Smooth muscle cell of the brain vasculature (primary cell): ENCODE data around the gene C5AR1.
"Not testable (repeated sequence)": the region's sequence is repeated elsewhere in the genome, so short reads cannot be mapped to it uniquely, and the experiment has no call there.

ENCODE experiments used
- DNase-seq: peaks from one replicate; pipeline ENCODE4 v3.0.0-alpha.2; 2012; ENCODE audit warnings: low read depth, low spot score

Gene C5AR1

DNA sequence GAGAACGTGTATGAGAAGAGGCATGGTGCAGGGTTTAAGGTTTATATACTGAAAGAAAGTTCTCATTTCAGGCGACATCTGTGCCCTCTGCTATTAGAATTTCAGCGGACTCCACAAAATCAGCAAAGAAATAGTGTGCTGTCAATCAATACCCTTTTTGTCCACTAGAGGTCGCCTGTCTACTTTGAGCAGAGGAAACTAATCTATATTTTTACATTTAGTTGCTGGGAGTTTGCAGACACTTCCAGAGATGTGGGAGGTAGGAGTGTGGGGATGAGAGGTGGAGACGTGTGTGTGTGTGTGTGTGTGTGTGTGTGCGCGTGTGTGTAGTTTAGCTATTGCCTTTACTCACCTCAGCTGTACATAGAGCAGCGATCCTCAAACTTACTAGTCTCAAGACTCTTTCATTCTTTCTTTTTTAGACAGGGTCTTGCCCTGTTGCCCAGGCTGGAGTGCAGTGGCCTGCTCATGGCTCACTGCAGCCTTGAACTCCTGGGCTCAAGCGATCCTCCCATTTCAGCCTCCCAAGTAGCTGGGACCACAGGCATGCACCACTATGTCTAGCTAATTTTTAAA lies 25.2 kb upstream of the C5AR1 start:
- no peak for DNase-seq

DNA sequence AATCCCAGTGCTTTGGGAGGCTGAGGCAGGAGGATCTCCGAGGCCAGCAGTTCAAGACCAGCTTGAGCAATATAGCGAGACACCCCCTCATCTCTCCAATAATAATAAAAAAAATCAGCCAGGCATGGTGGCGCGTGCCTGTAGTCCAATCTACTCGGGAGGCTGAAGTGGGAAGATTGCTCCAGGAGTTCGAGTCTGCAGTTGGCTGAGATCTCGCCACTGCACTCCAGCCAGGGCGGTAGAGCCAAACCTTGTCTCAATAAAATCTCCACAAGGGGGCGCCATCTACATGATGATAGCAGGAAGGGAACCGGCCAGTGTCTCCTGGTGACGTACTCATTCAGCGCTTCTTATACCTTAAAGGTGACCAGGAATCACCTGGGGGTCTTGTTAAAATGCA lies 13.6 kb upstream of the C5AR1 start:
- peak; percentile 49 for DNase-seq

DNA sequence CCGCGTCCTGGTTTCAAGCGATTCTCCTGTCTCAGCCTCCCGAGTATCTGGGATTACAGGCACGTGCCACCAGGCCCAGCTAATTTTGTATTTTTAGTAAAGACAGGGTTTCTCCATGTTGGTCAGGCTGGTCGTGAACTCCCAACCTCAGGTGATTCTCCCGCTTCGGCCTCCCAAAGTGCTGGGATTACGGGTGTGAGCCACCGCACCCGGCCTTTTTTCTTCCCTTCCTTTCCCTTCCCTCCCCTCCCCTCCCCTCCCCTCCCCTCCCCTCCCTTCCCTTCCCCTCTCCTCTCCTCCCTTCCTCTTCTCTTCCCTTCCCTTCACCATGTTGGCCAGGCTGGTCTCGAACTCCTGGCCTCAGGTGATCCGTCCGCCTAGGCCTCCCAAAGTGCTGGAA lies 8.8 kb upstream of the C5AR1 start:
- DNase-seq, result not testable (repeated sequence)

DNA sequence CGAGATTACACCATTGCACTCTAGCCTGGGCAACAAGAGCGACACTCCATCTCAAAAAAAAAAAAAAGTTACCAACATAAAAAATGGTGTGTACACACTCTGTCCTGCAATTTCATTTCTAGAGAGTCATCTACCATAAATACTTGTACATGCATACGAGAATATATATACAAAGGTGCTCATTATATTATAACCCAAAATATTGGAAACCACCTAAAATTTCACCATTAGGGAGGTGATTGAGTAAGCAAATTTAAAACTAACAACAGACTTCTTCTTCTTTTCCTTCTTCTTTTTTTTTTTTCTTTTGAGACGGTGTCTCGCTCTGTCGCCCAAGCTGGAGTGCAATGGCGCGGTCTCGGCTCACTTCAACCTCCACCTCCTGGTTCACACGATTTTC lies 7.4 kb upstream of the C5AR1 start:
- DNase-seq, result no peak

DNA sequence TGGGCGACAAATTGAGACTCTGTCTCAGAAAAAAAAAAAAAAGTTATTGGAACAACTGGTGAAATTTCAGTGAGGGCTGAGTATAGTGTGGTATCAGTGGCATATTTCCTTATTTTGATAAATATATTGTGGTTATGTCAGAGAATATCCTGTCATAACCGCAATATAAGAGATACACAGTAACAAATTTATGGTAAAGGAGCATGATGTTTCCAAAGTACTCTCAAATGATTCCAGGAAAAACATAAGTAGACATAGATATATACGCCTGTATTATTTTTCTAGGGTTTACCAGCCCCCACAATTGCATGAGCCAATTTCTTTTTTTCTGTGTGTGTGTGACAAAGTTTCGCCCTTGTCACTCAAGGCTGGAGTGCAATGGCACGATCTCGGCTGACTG lies 5.7 kb upstream of the C5AR1 start:
- no peak for DNase-seq

DNA sequence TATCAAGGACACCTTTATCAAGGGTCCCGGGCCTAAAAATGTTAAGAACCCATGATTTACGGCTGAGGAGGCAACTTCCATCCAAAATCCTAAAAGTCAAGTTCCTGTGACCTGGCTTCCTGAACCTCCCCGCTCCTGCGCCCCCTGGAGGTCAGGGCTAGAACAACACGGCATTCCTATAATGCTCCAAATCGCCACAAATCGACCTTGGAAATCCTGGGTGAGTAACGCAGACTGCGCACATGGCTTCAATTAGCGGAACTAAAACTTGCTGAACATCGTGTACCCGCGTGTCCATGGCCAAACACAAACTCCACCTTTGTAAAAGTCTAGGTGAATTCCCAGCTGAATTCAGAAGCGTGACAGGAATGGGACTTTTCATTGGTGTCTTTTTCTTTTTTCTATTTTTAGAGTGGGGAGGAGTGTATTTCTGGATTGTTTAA lies 4.3 kb upstream of the C5AR1 start:
- peak; percentile 61 for DNase-seq

GRCh38 chr19:47306303-47306702 lies 3.4 kb upstream of the C5AR1 start:
- no peak for DNase-seq

GRCh38 chr19:47309038-47309437 lies 623 bp upstream of the C5AR1 start:
- DNase-seq, result no peak

GRCh38 chr19:47310323-47310722 lies 662 bp downstream of the C5AR1 start:
- no peak for DNase-seq

DNA sequence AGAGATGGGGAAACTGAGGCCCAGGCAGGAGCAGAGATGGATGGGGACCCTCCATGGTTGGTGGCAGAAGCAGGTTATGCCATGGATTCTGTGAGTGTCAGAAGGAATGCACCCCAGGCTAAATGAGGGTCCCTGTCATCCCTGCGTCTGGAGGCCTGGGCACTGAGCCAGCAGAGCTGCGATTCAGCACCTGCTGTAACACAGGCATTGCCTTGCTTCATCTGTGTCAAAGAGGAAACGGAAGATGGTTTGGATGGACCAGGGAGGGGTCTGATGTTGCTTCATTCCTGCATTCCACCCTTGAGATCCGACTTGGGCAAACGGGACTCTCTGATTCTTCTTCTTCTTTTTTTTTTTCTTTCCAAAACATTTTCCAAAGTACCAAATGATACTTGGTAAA lies 1.2 kb downstream of the C5AR1 start:
- DNase-seq, result no peak

DNA sequence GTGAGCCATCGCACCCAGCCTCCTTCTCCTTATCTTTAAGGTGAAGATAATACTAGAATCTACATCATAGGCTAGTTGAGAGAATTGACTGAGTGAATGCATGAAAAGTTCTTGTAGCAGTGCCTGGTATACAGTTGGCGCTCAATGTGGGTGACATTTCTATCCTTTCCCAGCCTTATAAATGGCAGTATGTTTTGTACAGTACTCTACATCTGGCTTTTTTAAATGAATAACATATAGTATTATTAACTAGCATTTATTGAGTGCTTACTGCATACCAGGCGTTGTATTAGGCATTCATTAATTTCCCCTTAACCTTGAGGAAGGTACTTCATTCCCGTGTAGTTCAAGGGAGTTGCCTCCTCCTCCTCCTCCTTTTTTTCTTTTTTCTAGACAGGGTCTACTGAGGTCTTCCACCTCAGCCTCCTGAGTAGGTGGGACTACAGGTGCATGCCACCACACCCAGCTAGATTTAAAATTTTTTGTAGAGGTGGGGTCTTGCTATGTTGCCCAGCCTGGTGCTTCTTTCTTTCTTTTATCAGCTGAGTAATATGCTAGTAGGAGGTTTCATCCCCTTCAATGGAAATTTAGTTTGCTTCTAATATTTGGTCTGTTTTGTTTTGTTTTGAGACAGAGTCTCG lies 2.8 kb downstream of the C5AR1 start:
- DNase-seq, result no peak

DNA sequence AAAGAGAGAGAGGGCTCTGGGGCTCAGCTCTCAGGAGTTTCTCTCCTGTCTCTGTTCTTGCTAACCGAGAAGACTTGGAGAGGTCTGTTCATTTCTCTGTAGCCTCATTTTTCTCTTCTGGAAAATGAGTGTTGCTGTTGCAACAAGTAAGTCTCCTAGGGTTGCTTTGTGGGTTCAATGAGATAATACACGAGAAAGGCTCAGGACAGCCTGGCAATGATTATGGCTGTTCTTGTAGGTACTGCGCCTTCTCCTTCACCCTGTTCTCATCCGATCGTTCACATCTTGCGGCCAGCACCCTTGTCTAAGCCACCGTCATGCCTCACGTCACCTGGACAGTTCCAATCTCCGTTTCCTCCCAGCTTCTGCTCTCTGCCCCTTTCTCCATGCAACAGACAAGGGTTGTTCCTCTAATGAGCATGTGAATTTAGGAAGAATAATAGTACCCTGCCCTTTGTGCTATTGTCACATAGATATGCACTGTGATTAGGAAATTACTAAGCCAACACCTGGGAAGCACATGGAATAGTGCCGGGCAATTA lies 4.2 kb downstream of the C5AR1 start:
- no peak for DNase-seq

DNA sequence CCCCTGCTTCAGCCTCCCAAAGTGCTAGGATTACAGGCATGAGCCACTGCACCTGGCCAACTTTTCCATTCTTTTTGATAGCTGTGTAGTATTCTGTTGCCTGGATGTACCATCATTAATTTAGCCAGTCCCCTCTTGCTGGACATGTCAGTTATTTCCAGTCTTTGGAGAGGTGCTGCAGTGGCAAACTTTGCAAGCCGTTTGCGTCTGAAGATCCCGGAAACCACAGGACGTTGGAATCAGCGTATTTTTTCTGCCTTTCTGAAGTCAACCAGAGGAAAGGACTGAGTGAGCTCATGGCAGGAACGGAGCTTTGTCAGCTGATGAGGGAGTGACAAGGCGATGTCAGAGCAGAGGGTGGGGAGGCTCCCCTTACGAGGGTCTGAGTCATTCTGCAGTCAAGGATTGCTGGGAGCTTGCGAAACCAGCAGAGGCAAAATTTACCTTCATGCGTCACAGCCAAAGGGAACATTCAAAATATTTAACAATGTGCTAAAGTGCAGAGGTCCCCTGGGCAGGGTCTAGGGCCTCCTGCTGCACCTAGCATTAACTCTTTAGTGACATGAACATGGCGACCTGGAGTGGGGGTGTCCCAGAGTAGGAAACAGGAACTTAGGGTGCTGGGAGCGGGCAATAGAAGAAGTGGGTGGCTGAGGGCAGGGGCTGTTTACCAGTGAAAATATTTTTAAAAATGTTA lies 5.6 kb downstream of the C5AR1 start:
- peak; percentile 81 for DNase-seq

DNA sequence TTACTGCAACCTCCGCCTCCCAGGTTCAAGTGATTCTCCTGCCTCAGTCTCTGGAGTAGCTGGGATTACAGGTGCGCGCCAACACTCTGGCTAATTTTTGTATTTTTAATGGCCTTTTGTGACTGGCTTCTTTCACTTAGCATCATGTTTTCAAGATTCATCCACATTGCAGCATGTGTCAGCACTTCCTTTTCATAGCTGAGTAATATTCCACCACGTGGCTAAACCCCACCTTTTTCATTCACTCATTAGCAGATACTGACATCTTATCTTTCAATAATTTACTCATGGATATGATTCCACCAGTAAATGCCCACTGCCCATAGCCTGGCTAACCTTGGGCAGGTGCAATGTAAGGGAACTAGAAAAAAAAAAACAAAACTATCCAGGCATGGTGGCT lies 6.9 kb downstream of the C5AR1 start:
- no peak for DNase-seq

GRCh38 chr19:47319923-47320871 lies 10.5 kb downstream of the C5AR1 start:
- DNase-seq, result no peak

GRCh38 chr19:47321630-47322029 lies 12.0 kb downstream of the C5AR1 start:
- no peak for DNase-seq

DNA sequence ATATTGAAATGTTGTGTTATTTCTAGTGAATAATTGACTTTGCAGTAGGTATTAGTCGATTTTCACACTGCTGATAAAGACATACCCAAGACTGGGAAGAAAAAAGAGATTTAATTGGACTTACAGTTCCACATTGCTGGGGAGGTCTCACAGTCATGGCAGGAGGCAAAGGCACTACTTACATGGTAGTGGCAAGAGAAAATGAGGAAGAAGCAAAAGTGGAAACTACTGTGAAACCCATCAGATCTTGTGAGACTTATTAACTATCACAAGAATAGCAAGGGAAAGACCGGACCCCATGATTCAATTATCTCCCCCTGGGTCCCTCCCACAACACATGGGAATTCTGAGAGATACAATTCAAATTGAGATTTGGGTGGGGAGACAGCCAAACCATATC lies 12.4 kb downstream of the C5AR1 start:
- no peak for DNase-seq

DNA sequence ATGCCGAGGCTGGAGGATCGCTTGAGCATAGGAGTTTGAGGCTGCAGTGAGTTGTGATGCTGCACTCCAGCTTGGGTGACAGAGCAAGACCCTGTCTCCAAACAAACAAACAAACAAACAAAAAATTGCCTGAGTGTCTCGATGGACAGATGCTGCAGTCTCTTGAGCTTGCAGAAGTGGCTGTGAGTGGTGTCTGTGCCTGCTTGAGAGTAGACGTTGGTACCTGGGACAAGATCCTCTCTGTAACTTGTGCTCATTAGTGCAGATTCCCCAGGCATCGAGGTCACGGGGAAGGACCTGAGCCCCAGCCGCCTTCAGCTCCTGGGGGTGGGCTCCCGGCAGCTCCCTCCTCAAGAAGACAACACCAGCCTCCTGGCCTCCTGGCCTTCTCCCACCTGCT lies 13.7 kb downstream of the C5AR1 start:
- DNase-seq, result no peak

DNA sequence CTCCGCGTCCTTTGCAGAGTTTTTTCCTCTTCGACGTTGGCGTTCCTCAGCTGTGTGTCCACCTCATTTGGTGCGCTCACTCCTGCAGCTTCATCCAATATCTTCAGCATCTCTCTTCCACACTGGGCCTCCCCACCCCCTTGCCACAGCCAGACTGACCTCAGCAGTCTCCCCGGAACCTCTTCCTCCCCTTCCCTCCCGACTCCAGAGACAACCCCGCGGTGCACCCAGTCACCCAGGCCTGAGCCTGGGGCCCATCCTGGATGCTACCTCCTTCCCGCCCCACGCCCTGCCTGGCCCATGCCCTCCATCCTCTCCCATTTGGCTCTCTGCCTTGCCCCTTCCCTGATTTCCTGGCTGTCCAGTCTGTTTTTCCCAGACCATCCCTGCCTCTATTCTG lies 14.2 kb downstream of the C5AR1 start:
- DNase-seq, result no peak

DNA sequence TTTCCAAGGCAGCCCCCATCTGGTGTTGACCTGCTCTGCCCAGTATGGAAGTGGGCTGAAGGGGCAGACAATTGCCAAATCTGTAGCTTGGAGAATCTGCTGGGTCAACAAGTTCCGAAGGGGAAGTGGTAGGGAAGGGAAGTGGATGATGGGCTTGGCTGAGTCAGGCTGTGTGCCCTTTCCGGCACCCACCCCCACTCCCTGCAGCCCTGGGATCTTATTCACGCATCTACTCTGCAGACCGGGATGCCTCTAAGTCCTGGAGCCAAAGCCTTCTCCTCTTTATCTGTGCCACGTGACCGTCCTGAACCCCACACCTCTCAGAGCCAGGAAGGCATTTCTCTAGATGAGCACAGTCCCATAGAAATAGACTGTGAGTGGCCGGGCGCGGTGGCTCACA lies 14.8 kb downstream of the C5AR1 start:
- no peak for DNase-seq

DNA sequence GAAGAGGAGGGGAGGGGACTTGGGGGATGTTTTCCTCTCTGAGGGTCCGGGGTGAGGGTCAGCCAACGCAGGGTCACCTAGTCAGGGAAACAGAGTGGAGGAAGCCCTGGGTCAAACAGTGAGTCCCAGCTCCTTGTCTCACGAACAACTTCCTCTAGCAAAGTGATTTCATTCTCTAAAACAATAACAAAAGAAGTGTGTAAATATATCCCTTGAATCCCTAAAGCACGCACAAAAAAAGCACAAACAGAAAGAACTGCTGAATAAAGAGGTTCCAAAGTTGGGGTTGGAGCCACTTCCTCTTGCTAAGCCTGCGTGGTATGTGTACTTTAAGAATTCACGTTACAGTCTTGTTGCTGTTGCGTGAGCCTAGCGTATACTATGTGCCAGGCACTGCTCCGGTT lies 20.8 kb downstream of the C5AR1 start:
- DNase-seq, result no peak

DNA sequence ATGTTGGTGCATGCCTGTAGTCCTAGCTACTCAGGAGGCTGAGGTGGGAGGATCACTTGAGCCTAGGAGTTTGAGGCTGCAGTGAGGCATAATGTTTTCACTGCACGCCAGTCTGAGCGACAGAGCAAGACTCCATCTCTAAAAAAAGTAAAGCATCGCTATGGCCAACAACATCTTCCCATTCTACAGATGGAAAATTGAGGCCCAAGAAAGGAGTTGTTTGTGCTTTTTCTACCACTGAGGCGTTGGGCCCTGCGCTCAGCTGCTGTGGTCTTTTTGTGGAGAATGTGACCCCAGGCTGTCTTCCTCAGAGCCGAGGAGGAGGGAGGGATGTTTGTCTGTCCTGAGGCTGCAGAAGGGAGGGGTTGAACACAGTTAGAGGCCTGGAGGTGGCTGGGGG lies 21.8 kb downstream of the C5AR1 start:
- no peak for DNase-seq
